Activated T-cell treated with anti-CD3 and anti-CD28 coated beads, Interleukin-2, amount 50 U/mL, for 4 hours (primary cell): ENCODE results near the gene ARL17B. TPM values are rescaled to one million over a fixed set of nuclear protein-coding genes. Genes with fewer than 3 reads are reported as not detected.
A peak's percentile ranks its signal among the peaks of the same experiment; 100 is the strongest.
"Not testable (repeated sequence)": the region's sequence is repeated elsewhere in the genome, so short reads cannot be mapped to it uniquely, and the experiment has no call there.

Source experiments
- ATAC-seq, 2 donors: fragments of 200-7000 bp; cut with Tn5 transposase; one replicate each; pipeline ENCODE4 v1.10.0; 2021
- DNase-seq: peaks from one replicate; pipeline ENCODE4 v3.0.0-alpha.2; 2020
- H3K27me3 Mint-ChIP-seq: one replicate; pipeline ENCODE4 v1.8.0; 2021; ENCODE audit warnings: low read depth, mixed read lengths
- H3K36me3 Mint-ChIP-seq: one replicate; pipeline ENCODE4 v1.8.0; 2022; ENCODE audit warnings: mixed read lengths; ENCODE audit not compliant: insufficient read depth
- H3K4me1 Mint-ChIP-seq: one replicate; pipeline ENCODE4 v1.8.0; 2021; ENCODE audit warnings: low read depth, mixed read lengths
- H3K4me3 Mint-ChIP-seq: one replicate; pipeline ENCODE4 v1.8.0; 2021; ENCODE audit warnings: mild to moderate bottlenecking, moderate library complexity, mixed read lengths
- H3K9me3 Mint-ChIP-seq: one replicate; pipeline ENCODE4 v1.8.0; 2021; ENCODE audit warnings: mixed read lengths
- total RNA-seq, 3 donors: library from RNA; stranded (reverse); gene quantifications; one replicate each; pipeline ENCODE4 v1.2.1, GENCODE V29; 2021

Gene ARL17B
- total RNA-seq, 3 donors from 2014 or later: 7.9 to 17.2 (median 12.4) TPM

DNA sequence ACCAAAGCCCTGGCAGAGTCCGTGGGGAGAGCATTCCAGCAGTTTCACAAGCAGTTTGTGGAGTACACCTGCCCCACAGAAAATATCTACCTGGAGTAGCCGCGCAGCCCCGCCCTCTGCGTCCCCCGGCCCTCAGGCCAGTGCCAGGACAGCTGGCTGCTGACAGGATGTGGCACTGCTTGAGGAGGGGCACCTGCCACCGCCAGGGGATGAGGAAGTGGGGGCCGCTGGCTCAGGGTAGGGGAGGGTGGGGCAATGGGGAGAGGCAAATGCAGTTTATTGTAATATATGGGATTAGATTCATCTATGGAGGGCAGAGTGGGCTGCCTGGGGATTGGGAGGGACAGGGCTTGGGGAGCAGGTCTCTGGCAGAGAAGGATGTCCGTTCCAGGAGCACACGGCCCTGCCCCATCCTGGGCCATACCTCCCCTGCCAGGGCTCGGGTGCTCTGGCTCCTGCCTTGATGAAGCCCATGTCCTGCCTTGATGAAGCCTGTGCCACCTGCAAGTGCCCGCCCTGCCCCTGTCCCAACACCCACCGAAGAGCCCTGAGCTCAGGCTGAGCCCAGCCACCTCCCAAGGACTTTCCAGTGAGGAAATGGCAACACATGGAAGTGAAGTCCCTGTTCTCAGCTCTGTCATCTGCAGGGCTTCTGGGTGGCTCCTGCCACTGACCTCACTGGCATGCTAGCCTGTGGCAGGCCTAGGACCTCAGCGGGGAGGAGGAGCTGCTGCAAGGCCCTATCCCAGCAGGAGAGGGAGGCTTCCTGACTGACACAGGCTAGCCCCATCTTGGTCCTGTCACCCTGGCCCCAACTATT, 116.4 kb downstream of the ARL17B start:
- H3K36me3 Mint-ChIP-seq, H3K4me3 Mint-ChIP-seq, H3K9me3 Mint-ChIP-seq, H3K27me3 Mint-ChIP-seq, H3K4me1 Mint-ChIP-seq, DNase-seq: not testable (repeated sequence)
- ATAC-seq: peak; percentile 51 to 54

DNA sequence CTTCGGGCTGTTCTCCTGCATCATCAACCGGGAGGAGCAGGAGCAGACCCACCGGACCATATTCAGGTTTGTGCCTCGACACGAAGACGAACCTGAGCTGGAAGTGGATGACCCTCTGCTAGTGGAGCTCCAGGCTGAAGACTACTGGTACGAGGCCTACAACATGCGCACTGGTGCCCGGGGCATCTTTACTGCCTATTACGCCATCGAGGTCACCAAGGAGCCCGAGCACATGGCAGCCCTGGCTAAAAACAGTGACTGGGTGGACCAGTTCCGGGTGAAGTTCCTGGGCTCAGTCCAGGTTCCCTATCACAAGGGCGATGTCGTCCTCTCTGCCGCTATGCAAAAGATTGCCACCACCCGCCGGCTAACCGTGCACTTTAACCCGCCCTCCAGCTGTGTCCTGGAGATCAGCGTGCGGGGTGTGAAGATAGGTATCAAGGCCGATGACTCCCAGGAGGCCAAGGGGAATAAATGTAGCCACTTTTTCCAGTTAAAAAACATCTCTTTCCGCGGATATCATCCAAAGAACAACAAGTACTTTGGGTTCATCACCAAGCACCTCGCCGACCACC, 117.1 kb downstream of the ARL17B start:
- not testable (repeated sequence) for H3K27me3 Mint-ChIP-seq, ATAC-seq, H3K4me3 Mint-ChIP-seq, H3K9me3 Mint-ChIP-seq, H3K4me1 Mint-ChIP-seq, DNase-seq, H3K36me3 Mint-ChIP-seq

DNA sequence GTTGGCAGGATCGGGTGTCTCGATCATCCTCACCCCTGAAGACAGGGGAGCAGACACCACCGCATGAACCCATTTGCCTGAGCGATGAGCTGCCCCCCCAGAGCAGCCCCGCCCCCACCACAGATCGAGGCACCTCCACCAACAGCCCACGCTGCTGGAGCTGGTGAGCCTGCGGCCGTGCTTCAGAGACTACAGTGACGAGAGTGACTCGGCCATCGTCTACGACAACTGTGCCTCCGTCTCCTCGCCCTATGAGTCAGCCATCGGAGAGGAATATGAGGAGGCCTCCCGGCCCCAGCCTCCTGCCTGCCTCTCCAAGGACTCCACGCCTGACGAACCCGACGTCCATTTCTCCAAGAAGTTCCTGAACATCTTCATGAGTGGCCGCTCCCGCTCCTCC, 117.6 kb downstream of the ARL17B start:
- not testable (repeated sequence) for H3K9me3 Mint-ChIP-seq, H3K4me3 Mint-ChIP-seq, H3K36me3 Mint-ChIP-seq, H3K4me1 Mint-ChIP-seq, H3K27me3 Mint-ChIP-seq, DNase-seq, ATAC-seq

DNA sequence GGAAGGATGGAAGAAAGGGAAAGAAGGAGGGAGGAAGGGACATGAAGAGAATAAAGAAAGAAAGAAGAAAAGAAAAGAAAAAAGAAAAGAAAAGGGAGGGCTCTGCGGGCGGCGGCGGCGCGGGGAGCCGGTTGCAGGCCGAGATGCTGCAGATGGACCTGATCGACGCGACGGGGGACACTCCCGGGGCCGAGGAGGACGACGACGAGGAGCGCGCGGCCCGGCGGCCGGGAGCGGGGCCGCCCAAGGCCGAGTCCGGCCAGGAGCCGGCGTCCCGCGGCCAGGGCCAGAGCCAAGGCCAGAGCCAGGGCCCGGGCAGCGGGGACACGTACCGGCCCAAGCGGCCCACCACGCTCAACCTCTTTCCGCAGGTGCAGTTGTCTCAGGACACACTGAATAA, 118.1 kb downstream of the ARL17B start:
- H3K9me3 Mint-ChIP-seq, H3K27me3 Mint-ChIP-seq, DNase-seq, ATAC-seq, H3K36me3 Mint-ChIP-seq, H3K4me1 Mint-ChIP-seq, H3K4me3 Mint-ChIP-seq: not testable (repeated sequence)

DNA sequence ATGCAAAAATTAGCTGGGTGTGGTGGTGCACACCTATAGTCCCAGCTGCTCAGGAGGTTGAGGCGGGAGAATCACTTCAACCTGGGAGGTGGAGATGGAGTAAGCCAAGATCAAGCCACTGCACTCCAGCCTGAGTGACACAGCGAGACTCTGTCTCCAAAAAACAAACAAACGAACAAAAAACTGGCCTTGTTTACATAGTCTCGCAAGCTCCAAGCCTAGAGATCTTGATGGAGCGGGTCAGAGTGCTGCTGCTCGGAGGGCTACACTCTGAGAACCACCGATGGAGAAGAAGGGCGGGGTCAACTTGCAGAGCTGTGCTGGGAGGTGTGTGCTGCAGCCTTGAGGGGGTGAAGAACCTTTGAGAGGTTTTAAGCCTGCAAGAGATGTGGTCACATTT, 130.2 kb downstream of the ARL17B start:
- H3K4me1 Mint-ChIP-seq, H3K4me3 Mint-ChIP-seq, H3K27me3 Mint-ChIP-seq, ATAC-seq, H3K9me3 Mint-ChIP-seq, DNase-seq, H3K36me3 Mint-ChIP-seq: not testable (repeated sequence)

DNA sequence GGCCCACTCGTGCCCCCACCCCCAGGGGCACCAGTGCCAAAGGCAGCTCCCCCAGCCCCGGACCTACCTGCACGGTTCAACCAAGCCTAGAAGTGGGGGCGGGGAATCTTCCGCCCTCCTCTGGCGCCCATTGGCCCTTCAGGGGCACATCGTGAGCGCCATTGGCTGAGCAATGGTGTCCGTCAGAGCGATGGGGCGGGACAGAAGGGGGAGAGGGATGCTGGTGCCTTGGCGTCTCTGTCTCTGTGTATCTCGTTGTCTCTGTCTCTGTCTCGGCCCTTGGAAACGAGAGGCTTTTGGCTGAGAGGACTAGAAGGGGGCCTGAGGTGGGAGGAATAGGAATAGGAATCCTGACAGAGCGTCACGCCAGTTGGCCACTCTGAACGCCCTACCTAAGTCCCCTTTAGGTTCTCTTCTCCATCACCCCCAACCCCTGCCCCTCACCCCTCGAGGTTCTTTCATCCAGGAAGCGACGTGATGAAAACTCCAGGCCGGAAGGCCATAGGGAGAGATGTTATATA, 136.2 kb downstream of the ARL17B start:
- H3K36me3 Mint-ChIP-seq, H3K4me1 Mint-ChIP-seq, H3K9me3 Mint-ChIP-seq, H3K27me3 Mint-ChIP-seq: not testable (repeated sequence)
- DNase-seq (peak; percentile 86), ATAC-seq (peak; percentile 100)
- H3K4me3 Mint-ChIP-seq: peak overlapping the region; percentile 83

DNA sequence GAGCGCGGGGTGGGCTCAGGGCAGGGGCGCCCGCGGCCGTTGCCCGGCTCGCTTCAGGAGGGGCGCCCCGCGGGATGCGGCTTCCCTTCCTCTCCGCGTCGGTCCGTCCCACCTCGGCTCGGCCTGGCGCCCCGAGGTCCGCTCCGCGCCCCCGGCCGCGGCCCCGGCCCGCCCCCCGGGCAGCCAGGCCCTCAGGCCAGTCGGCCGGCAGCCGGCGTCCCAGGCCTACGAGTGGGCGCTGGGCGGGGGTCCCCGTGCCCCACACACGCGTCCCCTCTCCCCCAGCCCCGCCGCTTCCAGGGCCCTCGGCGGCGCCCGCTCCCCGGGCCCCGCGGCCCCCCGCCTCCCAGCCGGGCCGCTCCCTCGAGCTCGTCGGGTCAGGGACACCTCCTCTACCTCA, 136.7 kb downstream of the ARL17B start:
- not testable (repeated sequence) for DNase-seq, H3K9me3 Mint-ChIP-seq, H3K27me3 Mint-ChIP-seq, H3K4me1 Mint-ChIP-seq, H3K36me3 Mint-ChIP-seq
- peak; percentile 50 to 54 for ATAC-seq
- H3K4me3 Mint-ChIP-seq: peak overlapping the region; percentile 83

Other genes with a start within 250 kb of the ARL17B start
- gene KANSL1, start 168.3 kb downstream of the ARL17B start, total RNA-seq: 10 to 100 TPM; 44.1 to 58.1 (median 47.7) TPM
- 1 to 10 TPM in 2 of 3 donors, under 1 TPM in 1; 0.29 to 1.7 (median 1.3) TPM for gene LRRC37A, start 66.6 kb downstream of the ARL17B start, total RNA-seq
- gene LRRC37A2, start 150.7 kb upstream of the ARL17B start, total RNA-seq: 1 to 10 TPM; 1.7 to 6.0 (median 3.5) TPM
- 10 to 100 TPM in 1 of 3 donors, 1 to 10 TPM in 2; 3.9 to 11.7 (median 8.5) TPM for gene ARL17A, start 217.9 kb upstream of the ARL17B start, total RNA-seq
- gene NSF, start 228.9 kb upstream of the ARL17B start, total RNA-seq: 10 to 100 TPM; 24.0 to 28.1 (median 25.2) TPM